ENCODE measurements around the gene SCAPER. TPM values are rescaled to one million over a fixed set of nuclear protein-coding genes. Genes with fewer than 3 reads are reported as not detected.

SCAPER gene
- total RNA-seq, 1 donor, result 8.3 TPM

- no peak overlapping the region for H3K4me2 ChIP-seq (ENCODE audit: insufficient read depth, low read length)
These were observed 570.5 kb downstream of the SCAPER start for GRCh38 chr15:76334438-76335306.

GRCh38 chr15:76333720-76334437 is 571.3 kb downstream of the SCAPER start:
- no peaks in the 10 kb centered on the region for H3K36me3 ChIP-seq (ENCODE audit: insufficient read depth, low read length)
- H3K27ac ChIP-seq (ENCODE audit: low read depth, low read length), result no peak overlapping the region
- no peaks in the 10 kb centered on the region for H3K79me2 ChIP-seq (ENCODE audit: insufficient read depth, low read length)
- DNase-seq (ENCODE audit: insufficient read length, low spot score, missing footprints), result peak; percentile 91
- H3K4me1 ChIP-seq (ENCODE audit: insufficient read depth, low read length), result peaks cover 8% of the 10 kb centered on the region
- H3K4me2 ChIP-seq (ENCODE audit: insufficient read depth, low read length), result no peak overlapping the region
- peaks cover 48% of the 10 kb centered on the region for H3K27me3 ChIP-seq (ENCODE audit: insufficient read depth, low read length)
- TF ChIP-seq, protein P1, sequence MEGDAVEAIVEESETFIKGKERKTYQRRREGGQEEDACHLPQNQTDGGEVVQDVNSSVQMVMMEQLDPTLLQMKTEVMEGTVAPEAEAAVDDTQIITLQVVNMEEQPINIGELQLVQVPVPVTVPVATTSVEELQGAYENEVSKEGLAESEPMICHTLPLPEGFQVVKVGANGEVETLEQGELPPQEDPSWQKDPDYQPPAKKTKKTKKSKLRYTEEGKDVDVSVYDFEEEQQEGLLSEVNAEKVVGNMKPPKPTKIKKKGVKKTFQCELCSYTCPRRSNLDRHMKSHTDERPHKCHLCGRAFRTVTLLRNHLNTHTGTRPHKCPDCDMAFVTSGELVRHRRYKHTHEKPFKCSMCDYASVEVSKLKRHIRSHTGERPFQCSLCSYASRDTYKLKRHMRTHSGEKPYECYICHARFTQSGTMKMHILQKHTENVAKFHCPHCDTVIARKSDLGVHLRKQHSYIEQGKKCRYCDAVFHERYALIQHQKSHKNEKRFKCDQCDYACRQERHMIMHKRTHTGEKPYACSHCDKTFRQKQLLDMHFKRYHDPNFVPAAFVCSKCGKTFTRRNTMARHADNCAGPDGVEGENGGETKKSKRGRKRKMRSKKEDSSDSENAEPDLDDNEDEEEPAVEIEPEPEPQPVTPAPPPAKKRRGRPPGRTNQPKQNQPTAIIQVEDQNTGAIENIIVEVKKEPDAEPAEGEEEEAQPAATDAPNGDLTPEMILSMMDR (IDR thresholded peaks at IDR 0.05; ENCODE audit: extremely low read depth, low read depth, low read length), result peak; percentile 54
- no peak overlapping the region for H3K4me3 ChIP-seq (ENCODE audit: insufficient read depth, low read length)
- no peaks in the 10 kb centered on the region for H3K9me3 ChIP-seq (ENCODE audit: low read depth, low read length)
- no peaks in the 10 kb centered on the region for H4K20me1 ChIP-seq (ENCODE audit: insufficient read depth, low read length)
- no peak overlapping the region for H2AFZ ChIP-seq (ENCODE audit: low read length)

More at GRCh38 chr15:76334438-76335306, 570.5 kb downstream of the SCAPER start:
- H3K27me3 ChIP-seq (ENCODE audit: insufficient read depth, low read length), result peaks cover 56% of the 10 kb centered on the region
- no peak overlapping the region for H2AFZ ChIP-seq (ENCODE audit: low read length)
- DNase-seq (ENCODE audit: insufficient read length, low spot score, missing footprints), result peak; percentile 68
- no peaks in the 10 kb centered on the region for H4K20me1 ChIP-seq (ENCODE audit: insufficient read depth, low read length)
- peaks cover 8% of the 10 kb centered on the region for H3K4me1 ChIP-seq (ENCODE audit: insufficient read depth, low read length)
- no peaks in the 10 kb centered on the region for H3K79me2 ChIP-seq (ENCODE audit: insufficient read depth, low read length)
- H3K36me3 ChIP-seq (ENCODE audit: insufficient read depth, low read length), result no peaks in the 10 kb centered on the region
- no peak overlapping the region for H3K27ac ChIP-seq (ENCODE audit: low read depth, low read length)
- no peaks in the 10 kb centered on the region for H3K9me3 ChIP-seq (ENCODE audit: low read depth, low read length)
- TF ChIP-seq, protein P1 (IDR thresholded peaks at IDR 0.05; ENCODE audit: extremely low read depth, low read depth, low read length), result no peak
- H3K4me3 ChIP-seq (ENCODE audit: insufficient read depth, low read length), result no peak overlapping the region

- Histone ChIP-seq H4K20me1 (ENCODE audit: insufficient read depth, low read length) (no peaks in the 10 kb centered on the region), H3K36me3 (ENCODE audit: insufficient read depth, low read length) (no peaks in the 10 kb centered on the region), H3K79me2 (ENCODE audit: insufficient read depth, low read length) (no peaks in the 10 kb centered on the region), H3K4me2 (ENCODE audit: insufficient read depth, low read length) (no peak overlapping the region), H3K27ac (ENCODE audit: low read depth, low read length) (no peak overlapping the region), H3K4me3 (ENCODE audit: insufficient read depth, low read length) (no peak overlapping the region), H2AFZ (ENCODE audit: low read length) (no peak overlapping the region), H3K9me3 (ENCODE audit: low read depth, low read length) (no peaks in the 10 kb centered on the region), H3K4me1 (ENCODE audit: insufficient read depth, low read length) (peaks cover 8% of the 10 kb centered on the region), H3K27me3 (ENCODE audit: insufficient read depth, low read length) (peaks cover 46% of the 10 kb centered on the region)
- no peak for DNase-seq (ENCODE audit: insufficient read length, low spot score, missing footprints)
- TF ChIP-seq, protein P1 (IDR thresholded peaks at IDR 0.05; ENCODE audit: extremely low read depth, low read depth, low read length), result no peak
These were observed 571.8 kb downstream of the SCAPER start for GRCh38 chr15:76333309-76333708.

- Histone ChIP-seq H3K27me3 (ENCODE audit: insufficient read depth, low read length) (peaks cover 42% of the 10 kb centered on the region), H3K36me3 (ENCODE audit: insufficient read depth, low read length) (no peaks in the 10 kb centered on the region), H3K79me2 (ENCODE audit: insufficient read depth, low read length) (no peaks in the 10 kb centered on the region), H3K9me3 (ENCODE audit: low read depth, low read length) (no peaks in the 10 kb centered on the region), H3K4me2 (ENCODE audit: insufficient read depth, low read length) (no peak overlapping the region), H3K27ac (ENCODE audit: low read depth, low read length) (no peak overlapping the region), H3K4me3 (ENCODE audit: insufficient read depth, low read length) (no peak overlapping the region), H4K20me1 (ENCODE audit: insufficient read depth, low read length) (no peaks in the 10 kb centered on the region), H2AFZ (ENCODE audit: low read length) (no peak overlapping the region), H3K4me1 (ENCODE audit: insufficient read depth, low read length) (peaks cover 8% of the 10 kb centered on the region)
- TF ChIP-seq, protein P1 (IDR thresholded peaks at IDR 0.05; ENCODE audit: extremely low read depth, low read depth, low read length), result no peak
- DNase-seq (ENCODE audit: insufficient read length, low spot score, missing footprints), result no peak
These were observed 572.3 kb downstream of the SCAPER start for GRCh38 chr15:76332796-76333195.
